ENCODE results near the gene LPO.

LPO gene

GRCh38 chr17:58205936-58206335 lies 32.4 kb upstream of the LPO start:
- no peak for TF ChIP-seq TAF1 (IDR thresholded peaks at IDR 0.05; ENCODE audit: borderline replicate concordance, insufficient read depth, low read length)
- TF ChIP-seq FOXP2 (optimal IDR thresholded peaks at IDR 0.05; ENCODE audit: borderline replicate concordance, extremely low read depth, extremely low read length, insufficient read depth) = no peak
- TF ChIP-seq REST (IDR thresholded peaks at IDR 0.05; ENCODE audit: insufficient read depth in 1 of 2, low read depth in 2 of 2, low read length in 2 of 2) = no peak
- TF ChIP-seq SIN3A (IDR thresholded peaks at IDR 0.05; ENCODE audit: borderline replicate concordance, insufficient read depth, low read length) = no peak
- no peak for TF ChIP-seq POLR2AphosphoS5 (IDR thresholded peaks at IDR 0.05; ENCODE audit: low read depth, low read length)

GRCh38 chr17:58207451-58207850 lies 30.9 kb upstream of the LPO start:
- TF ChIP-seq FOXP2 (optimal IDR thresholded peaks at IDR 0.05; ENCODE audit: borderline replicate concordance, extremely low read depth, extremely low read length, insufficient read depth) (no peak), TAF1 (IDR thresholded peaks at IDR 0.05; ENCODE audit: borderline replicate concordance, insufficient read depth, low read length) (no peak), POLR2AphosphoS5 (IDR thresholded peaks at IDR 0.05; ENCODE audit: low read depth, low read length) (no peak), REST (IDR thresholded peaks at IDR 0.05; ENCODE audit: insufficient read depth in 1 of 2, low read depth in 2 of 2, low read length in 2 of 2) (no peak), SIN3A (IDR thresholded peaks at IDR 0.05; ENCODE audit: borderline replicate concordance, insufficient read depth, low read length) (no peak)

- TF ChIP-seq REST (IDR thresholded peaks at IDR 0.05; ENCODE audit: insufficient read depth in 1 of 2, low read depth in 2 of 2, low read length in 2 of 2) (no peak), FOXP2 (optimal IDR thresholded peaks at IDR 0.05; ENCODE audit: borderline replicate concordance, extremely low read depth, extremely low read length, insufficient read depth) (no peak), TAF1 (IDR thresholded peaks at IDR 0.05; ENCODE audit: borderline replicate concordance, insufficient read depth, low read length) (no peak)
Observed at GRCh38 chr17:58208344-58208743, 30.0 kb upstream of the LPO start.

- no peak for TF ChIP-seq TAF1 (IDR thresholded peaks at IDR 0.05; ENCODE audit: borderline replicate concordance, insufficient read depth, low read length)
- TF ChIP-seq FOXP2 (optimal IDR thresholded peaks at IDR 0.05; ENCODE audit: borderline replicate concordance, extremely low read depth, extremely low read length, insufficient read depth) = no peak
- TF ChIP-seq SIN3A (IDR thresholded peaks at IDR 0.05; ENCODE audit: borderline replicate concordance, insufficient read depth, low read length) = no peak
- no peak for TF ChIP-seq REST (IDR thresholded peaks at IDR 0.05; ENCODE audit: insufficient read depth in 1 of 2, low read depth in 2 of 2, low read length in 2 of 2)
- no peak for TF ChIP-seq POLR2AphosphoS5 (IDR thresholded peaks at IDR 0.05; ENCODE audit: low read depth, low read length)
Observed at GRCh38 chr17:58210922-58211321, 27.5 kb upstream of the LPO start.

GRCh38 chr17:58215685-58216084 lies 22.7 kb upstream of the LPO start:
- TF ChIP-seq POLR2AphosphoS5 (IDR thresholded peaks at IDR 0.05; ENCODE audit: low read depth, low read length) (no peak), REST (IDR thresholded peaks at IDR 0.05; ENCODE audit: insufficient read depth in 1 of 2, low read depth in 2 of 2, low read length in 2 of 2) (no peak), TAF1 (IDR thresholded peaks at IDR 0.05; ENCODE audit: borderline replicate concordance, insufficient read depth, low read length) (no peak), SIN3A (IDR thresholded peaks at IDR 0.05; ENCODE audit: borderline replicate concordance, insufficient read depth, low read length) (no peak), FOXP2 (optimal IDR thresholded peaks at IDR 0.05; ENCODE audit: borderline replicate concordance, extremely low read depth, extremely low read length, insufficient read depth) (no peak)

All from PFSK-1 (cell line).